GM23248 (cell line): Measurements from ENCODE around the gene NECAB3.

Experiments used
- EZH2 ChIP-seq: fragments of 200-600 bp; sonication (generic); IDR thresholded peaks from 2 replicates; pipeline ENCODE4 v1.6.1; 2018; ENCODE audit warnings: antibody characterized with exemption, mild to moderate bottlenecking; ENCODE audit not compliant: insufficient read depth, poor library complexity, severe bottlenecking
- EZH2phosphoT487 ChIP-seq: fragments of 200-600 bp; sonication (generic); IDR thresholded peaks from 2 replicates; pipeline ENCODE4 v1.6.1; 2018; ENCODE audit warnings: antibody characterized with exemption, moderate library complexity, mild to moderate bottlenecking, low read depth; ENCODE audit not compliant: insufficient read depth

DNA sequence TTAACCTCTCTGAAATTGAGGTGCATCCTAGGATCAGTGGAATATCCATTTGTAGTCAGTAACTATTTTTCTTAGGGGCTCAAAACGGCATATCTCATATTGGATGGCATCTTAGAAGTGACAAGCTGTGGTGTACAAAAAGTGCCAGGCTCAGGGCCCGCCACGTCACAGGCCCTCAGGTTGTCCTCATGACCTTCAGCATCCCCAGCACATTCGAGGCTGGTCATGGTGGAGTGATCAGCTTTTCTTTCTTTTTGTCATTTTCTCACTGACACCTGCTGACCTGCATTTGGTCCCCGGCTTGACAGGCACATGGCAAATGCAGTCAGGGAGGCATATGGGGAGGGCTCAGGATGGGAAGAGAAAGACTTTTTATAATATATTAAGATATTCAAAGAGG lies 19.1 kb upstream of the NECAB3 start:
- TF ChIP-seq EZH2: no peak
- TF ChIP-seq EZH2phosphoT487: no peak
